Endothelial cell of umbilical vein (primary cell): ENCODE data around the gene MCTP1. TPM values are rescaled to one million over a fixed set of nuclear protein-coding genes. Genes with fewer than 3 reads are reported as not detected.

Experiments used
- BruUV-seq: library from RNA; stranded (reverse); fragments of 400-500 nt; replicated peaks from 2 replicates; lab custom pipeline; 2021; lab: Mats Ljungman, UMichigan
- CTCF ChIA-PET: fragments of 300-600, 350-600 bp; sonication (Branson Sonifier 250); formaldehyde crosslinking; loops from one replicate; lab custom pipeline; 2021; ENCODE audit warnings: antibody characterized with exemption, inconsistent platforms; lab: Charles Lee
- POLR2A ChIA-PET: fragments of 300-600, 350-600 bp; sonication (Branson Sonifier 250); formaldehyde crosslinking; loops from one replicate; lab custom pipeline; 2021; ENCODE audit warnings: antibody characterized with exemption, inconsistent platforms; lab: Charles Lee
- DNase-seq: peaks from one replicate; pipeline ENCODE4 v3.0.0-alpha.2; 2011; ENCODE audit warnings: low read depth, low spot score
- FAIRE-seq: peaks from 2 replicates; lab custom pipeline; 2011; peaks lifted over from hg19 to GRCh38; lab: Jason Lieb, UNC
- H2AFZ ChIP-seq: 2 replicates; pipeline ENCODE4 v1.6.0; 2012; ENCODE audit warnings: low read depth, low read length, control low read depth, inconsistent platforms
- H3K27ac ChIP-seq: 2 replicates; pipeline ENCODE4 v1.5.1; 2011; ENCODE audit warnings: low read depth, mild to moderate bottlenecking, control low read depth, low read length, moderate library complexity; ENCODE audit not compliant: insufficient read depth
- H3K27me3 ChIP-seq, 2 experiments: 2 replicates each; pipeline versions ENCODE4 v1.6.0 to v1.6.1; 2011; ENCODE audit warnings: low read length in 2 of 2, mixed read lengths in 1 of 2; ENCODE audit not compliant: control insufficient read depth in 2 of 2, insufficient read depth in 2 of 2
- H3K36me3 ChIP-seq, 2 experiments: 2 replicates in 1 of 2; 3 replicates in 1 of 2; pipeline ENCODE4 v1.5.1; 2011; ENCODE audit warnings: low read length in 2 of 2, mild to moderate bottlenecking in 1 of 2, moderate library complexity in 1 of 2; ENCODE audit not compliant: control insufficient read depth in 2 of 2, insufficient read depth in 2 of 2; ENCODE audit errors: extremely low read depth in 1 of 2
- H3K4me1 ChIP-seq: 3 replicates; pipeline ENCODE4 v1.5.1; 2011; ENCODE audit warnings: mild to moderate bottlenecking, low read length; ENCODE audit not compliant: control insufficient read depth, insufficient read depth; ENCODE audit errors: extremely low read depth
- H3K4me2 ChIP-seq: 2 replicates; pipeline ENCODE4 v1.6.1; 2011; ENCODE audit warnings: low read length, control low read depth, mixed read lengths; ENCODE audit not compliant: insufficient read depth
- H3K4me3 ChIP-seq, 3 experiments: fragments of 200-600 bp in 1 of 3; sonication (generic), shearing (Covaris generic) in 1 of 3; replicated peaks in 1 of 3; 2 replicates each; pipeline ENCODE4 v1.5.1; 2011 to 2016; ENCODE audit warnings: control low read depth in 3 of 3, low read length in 3 of 3, mild to moderate bottlenecking in 2 of 3, inconsistent platforms in 1 of 3, low read depth in 1 of 3, moderate library complexity in 1 of 3; ENCODE audit not compliant: insufficient read depth in 1 of 3
- H3K79me2 ChIP-seq: 2 replicates; pipeline ENCODE4 v1.6.0; 2012; ENCODE audit warnings: low read length, inconsistent platforms; ENCODE audit not compliant: control insufficient read depth, insufficient read depth
- H3K9ac ChIP-seq: replicated peaks from 2 replicates; pipeline ENCODE3; 2011; ENCODE audit warnings: low read length, control low read depth; ENCODE audit not compliant: insufficient read depth; ENCODE audit errors: extremely low read depth
- H3K9me1 ChIP-seq: replicated peaks from 3 replicates; pipeline ENCODE4 v1.6.0; 2011; ENCODE audit warnings: mild to moderate bottlenecking, low read length; ENCODE audit not compliant: control insufficient read depth, insufficient read depth; ENCODE audit errors: extremely low read depth
- H3K9me3 ChIP-seq: replicated peaks from 2 replicates; pipeline ENCODE4 v1.5.1; 2012; ENCODE audit warnings: low read length, inconsistent platforms; ENCODE audit not compliant: control insufficient read depth, insufficient read depth
- H4K20me1 ChIP-seq: replicated peaks from 2 replicates; pipeline ENCODE3; 2011; ENCODE audit warnings: mild to moderate bottlenecking, low read length; ENCODE audit not compliant: control insufficient read depth, insufficient read depth; ENCODE audit errors: extremely low read depth
- CTCF ChIP-seq, 2 donors: IDR thresholded peaks; 1 replicate in 1 of 2; 2 replicates in 1 of 2; pipeline ENCODE4 v1.5.1; 2011; ENCODE audit warnings: low read length in 2 of 2, mild to moderate bottlenecking in 2 of 2, moderate library complexity in 2 of 2, control low read depth in 1 of 2, inconsistent platforms in 1 of 2, low read depth in 1 of 2; ENCODE audit not compliant: insufficient read depth in 1 of 2; ENCODE audit errors: extremely low read depth in 1 of 2
- EZH2 ChIP-seq: IDR thresholded peaks from 2 replicates; pipeline ENCODE4 v1.6.1; 2012; ENCODE audit warnings: borderline replicate concordance, low read depth, mild to moderate bottlenecking, moderate library complexity, low read length, inconsistent platforms; ENCODE audit not compliant: severe bottlenecking
- FOS ChIP-seq: IDR thresholded peaks from 2 replicates; pipeline ENCODE4 v1.6.1; 2011; ENCODE audit warnings: mild to moderate bottlenecking, low read length, moderate library complexity, borderline replicate concordance; ENCODE audit not compliant: insufficient read depth
- GATA2 ChIP-seq: IDR thresholded peaks from 2 replicates; pipeline ENCODE4 v1.7.0; 2011; ENCODE audit warnings: low read depth, mild to moderate bottlenecking, moderate library complexity, mixed read lengths, low read length; ENCODE audit not compliant: insufficient read length, insufficient read depth
- JUN ChIP-seq: IDR thresholded peaks from 2 replicates; pipeline ENCODE4 v1.6.1; 2011; ENCODE audit warnings: borderline replicate concordance, low read depth; ENCODE audit not compliant: insufficient read length, insufficient read depth
- MAX ChIP-seq: IDR thresholded peaks from 2 replicates; pipeline ENCODE4 v1.6.1; 2011; ENCODE audit not compliant: insufficient read depth, insufficient read length
- MYC ChIP-seq: IDR thresholded peaks from one replicate; pipeline ENCODE4 v1.6.1; 2011; ENCODE audit warnings: mild to moderate bottlenecking, low read depth, low read length
- POLR2A ChIP-seq: IDR thresholded peaks from 2 replicates; pipeline ENCODE4 v1.6.1; 2012; ENCODE audit warnings: low read depth, mild to moderate bottlenecking, control low read depth, low read length
- POLR2AphosphoS5 ChIP-seq: IDR thresholded peaks from 2 replicates; pipeline ENCODE4 v1.6.1; 2012; ENCODE audit warnings: low read depth, mild to moderate bottlenecking, control low read depth, low read length, moderate library complexity; ENCODE audit not compliant: insufficient read depth
- dilution Hi-C: fragments of 300-500 bp; cut with MboI; formaldehyde crosslinking; loops from one replicate; pipeline ENCODE4 v1.15.0; 2019; ENCODE audit warnings: low sequenced_read_pairs; ENCODE audit not compliant: extremely low pct_ligation_motif_present
- intact Hi-C: fragments of 100-400 bp; cut with micrococcal nuclease; formaldehyde crosslinking; loops from one replicate; pipeline ENCODE4 v1.10.0; 2022
- polyA plus RNA-seq, 4 experiments: library from polyadenylated mRNA; depleted of rRNA in 3 of 4; stranded (reverse) in 3 of 4; unstranded in 1 of 4; fragments of >200 nt; gene quantifications; 2 replicates each; pipeline versions ENCODE4 v1.2.1 to v1.2.3, GENCODE V29; 2011 to 2012; ENCODE audit warnings: missing spikeins in 1 of 4
- total RNA-seq: library from RNA; stranded (reverse); gene quantifications from 2 replicates; pipeline ENCODE4 v1.2.3, GENCODE V29; 2021

The MCTP1 gene
- total and polyA plus RNA-seq, 2 donors (not counting 3 experiments of a cell fraction or from before 2014, with no cell fraction given), result 79.3 to 203 TPM

GRCh38 chr5:94761786-94762185 lies 523.1 kb downstream of the MCTP1 start:
- Histone ChIP-seq H3K27me3 (no peaks in the 10 kb centered on the region), H2AFZ (no peak overlapping the region), H3K4me2 (no peak overlapping the region), H3K4me3 (no peak overlapping the region), H3K27ac (no peak overlapping the region), H3K4me1 (no peaks in the 10 kb centered on the region), H3K9me1 (no peaks in the 10 kb centered on the region), H3K9ac (no peak overlapping the region), H3K36me3 (peaks cover 1 to 3% of the 10 kb centered on the region in 2 experiments), H3K9me3 (no peaks in the 10 kb centered on the region), H4K20me1 (peaks cover 5% of the 10 kb centered on the region), H3K79me2 (no peaks in the 10 kb centered on the region)
- TF ChIP-seq FOS (no peak), GATA2 (no peak), CTCF (IDR thresholded peaks at IDR 0.05; ENCODE audit: extremely low read depth in 1 of 2, insufficient read depth in 1 of 2, low read depth in 1 of 2, low read length in 2 of 2) (no peak)
- dilution Hi-C loops, result no loop called here
- intact Hi-C loops, result no loop called here
- BruUV-seq, result no TSS peak
- CTCF ChIA-PET, result no interaction called here
- FAIRE-seq (no peak), DNase-seq (no peak)
- POLR2A ChIA-PET, result no interaction called here

GRCh38 chr5:94761055-94761454 lies 523.8 kb downstream of the MCTP1 start:
- Histone ChIP-seq H3K79me2 (no peaks in the 10 kb centered on the region), H3K27me3 (no peaks in the 10 kb centered on the region), H3K4me2 (no peak overlapping the region), H3K4me3 (no peak overlapping the region), H4K20me1 (peaks cover 5% of the 10 kb centered on the region), H3K9ac (no peak overlapping the region), H3K4me1 (no peaks in the 10 kb centered on the region), H3K9me3 (no peaks in the 10 kb centered on the region), H3K36me3 (peaks cover 1 to 3% of the 10 kb centered on the region in 2 experiments), H3K9me1 (no peaks in the 10 kb centered on the region), H3K27ac (no peak overlapping the region), H2AFZ (no peak overlapping the region)
- BruUV-seq, result no TSS peak
- no peak for TF ChIP-seq FOS
- TF ChIP-seq POLR2A, result no peak
- TF ChIP-seq MYC, result no peak
- TF ChIP-seq CTCF (IDR thresholded peaks at IDR 0.05; ENCODE audit: extremely low read depth in 1 of 2, insufficient read depth in 1 of 2, low read depth in 1 of 2, low read length in 2 of 2), result no peak
- TF ChIP-seq JUN, result no peak
- TF ChIP-seq MAX, result no peak
- no peak for TF ChIP-seq EZH2
- no peak for TF ChIP-seq GATA2
- TF ChIP-seq POLR2AphosphoS5, result no peak
- no peak for FAIRE-seq
- DNase-seq, result no peak
- POLR2A ChIA-PET, result no interaction called here
- intact Hi-C loops, result no loop called here
- dilution Hi-C loops, result no loop called here
- CTCF ChIA-PET, result no interaction called here
